Posterior cingulate gyrus (tissue), 11 donors: ENCODE measurements around the gene UMODL1.

Experiments used
- DNase-seq, 10 donors: peaks; one replicate each; pipeline versions ENCODE4 v3.0.0 to v3.0.0-alpha.2; 2020 to 2021; ENCODE audit warnings: mixed read lengths in 3 of 10
- intact Hi-C: fragments of 100-400 bp; cut with DNase I; formaldehyde crosslinking; loops from one replicate; pipeline ENCODE4 v1.15.1; 2023

Gene UMODL1, protein sequence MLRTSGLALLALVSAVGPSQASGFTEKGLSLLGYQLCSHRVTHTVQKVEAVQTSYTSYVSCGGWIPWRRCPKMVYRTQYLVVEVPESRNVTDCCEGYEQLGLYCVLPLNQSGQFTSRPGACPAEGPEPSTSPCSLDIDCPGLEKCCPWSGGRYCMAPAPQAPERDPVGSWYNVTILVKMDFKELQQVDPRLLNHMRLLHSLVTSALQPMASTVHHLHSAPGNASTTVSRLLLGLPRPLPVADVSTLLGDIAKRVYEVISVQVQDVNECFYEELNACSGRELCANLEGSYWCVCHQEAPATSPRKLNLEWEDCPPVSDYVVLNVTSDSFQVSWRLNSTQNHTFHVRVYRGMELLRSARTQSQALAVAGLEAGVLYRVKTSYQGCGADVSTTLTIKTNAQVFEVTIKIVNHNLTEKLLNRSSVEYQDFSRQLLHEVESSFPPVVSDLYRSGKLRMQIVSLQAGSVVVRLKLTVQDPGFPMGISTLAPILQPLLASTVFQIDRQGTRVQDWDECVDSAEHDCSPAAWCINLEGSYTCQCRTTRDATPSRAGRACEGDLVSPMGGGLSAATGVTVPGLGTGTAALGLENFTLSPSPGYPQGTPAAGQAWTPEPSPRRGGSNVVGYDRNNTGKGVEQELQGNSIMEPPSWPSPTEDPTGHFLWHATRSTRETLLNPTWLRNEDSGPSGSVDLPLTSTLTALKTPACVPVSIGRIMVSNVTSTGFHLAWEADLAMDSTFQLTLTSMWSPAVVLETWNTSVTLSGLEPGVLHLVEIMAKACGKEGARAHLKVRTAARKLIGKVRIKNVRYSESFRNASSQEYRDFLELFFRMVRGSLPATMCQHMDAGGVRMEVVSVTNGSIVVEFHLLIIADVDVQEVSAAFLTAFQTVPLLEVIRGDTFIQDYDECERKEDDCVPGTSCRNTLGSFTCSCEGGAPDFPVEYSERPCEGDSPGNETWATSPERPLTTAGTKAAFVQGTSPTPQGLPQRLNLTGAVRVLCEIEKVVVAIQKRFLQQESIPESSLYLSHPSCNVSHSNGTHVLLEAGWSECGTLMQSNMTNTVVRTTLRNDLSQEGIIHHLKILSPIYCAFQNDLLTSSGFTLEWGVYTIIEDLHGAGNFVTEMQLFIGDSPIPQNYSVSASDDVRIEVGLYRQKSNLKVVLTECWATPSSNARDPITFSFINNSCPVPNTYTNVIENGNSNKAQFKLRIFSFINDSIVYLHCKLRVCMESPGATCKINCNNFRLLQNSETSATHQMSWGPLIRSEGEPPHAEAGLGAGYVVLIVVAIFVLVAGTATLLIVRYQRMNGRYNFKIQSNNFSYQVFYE

DNA sequence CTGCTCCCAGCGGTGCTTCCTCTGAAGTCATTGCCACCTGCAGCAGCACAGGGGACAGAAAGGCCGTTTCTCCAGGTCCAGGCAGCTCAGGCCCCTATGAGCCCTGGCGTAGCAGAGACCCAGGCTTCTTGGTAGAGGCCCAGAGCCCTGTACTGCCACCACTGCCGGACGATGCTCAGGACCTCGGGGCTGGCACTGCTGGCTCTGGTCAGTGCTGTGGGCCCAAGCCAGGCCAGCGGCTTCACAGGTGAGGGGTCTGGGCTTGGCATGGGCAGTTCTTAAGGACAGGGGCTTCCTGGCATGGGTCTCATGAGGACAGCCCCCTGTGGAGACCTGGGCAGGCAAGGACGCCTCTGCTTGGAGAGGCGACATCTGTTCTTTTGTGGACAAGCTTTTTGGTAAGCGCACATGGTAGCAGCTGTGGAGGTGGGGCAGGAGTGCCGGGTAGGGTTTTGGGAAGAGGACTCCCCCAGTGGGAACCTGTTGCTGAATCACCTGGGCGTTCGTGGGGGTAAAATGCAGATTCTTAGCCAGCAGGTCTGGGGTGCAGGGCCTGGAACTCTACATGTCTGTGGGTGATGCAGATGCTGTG lies at the start of gene UMODL1:
UMODL1 (plus strand) TSS at position 172 of the 592 bp plus-strand sequence; CDS start at position 172, 0 bp downstream.
- peak in 2 of 10 donors; percentile 66 to 77 for DNase-seq
- intact Hi-C loops: no loop called here

DNA sequence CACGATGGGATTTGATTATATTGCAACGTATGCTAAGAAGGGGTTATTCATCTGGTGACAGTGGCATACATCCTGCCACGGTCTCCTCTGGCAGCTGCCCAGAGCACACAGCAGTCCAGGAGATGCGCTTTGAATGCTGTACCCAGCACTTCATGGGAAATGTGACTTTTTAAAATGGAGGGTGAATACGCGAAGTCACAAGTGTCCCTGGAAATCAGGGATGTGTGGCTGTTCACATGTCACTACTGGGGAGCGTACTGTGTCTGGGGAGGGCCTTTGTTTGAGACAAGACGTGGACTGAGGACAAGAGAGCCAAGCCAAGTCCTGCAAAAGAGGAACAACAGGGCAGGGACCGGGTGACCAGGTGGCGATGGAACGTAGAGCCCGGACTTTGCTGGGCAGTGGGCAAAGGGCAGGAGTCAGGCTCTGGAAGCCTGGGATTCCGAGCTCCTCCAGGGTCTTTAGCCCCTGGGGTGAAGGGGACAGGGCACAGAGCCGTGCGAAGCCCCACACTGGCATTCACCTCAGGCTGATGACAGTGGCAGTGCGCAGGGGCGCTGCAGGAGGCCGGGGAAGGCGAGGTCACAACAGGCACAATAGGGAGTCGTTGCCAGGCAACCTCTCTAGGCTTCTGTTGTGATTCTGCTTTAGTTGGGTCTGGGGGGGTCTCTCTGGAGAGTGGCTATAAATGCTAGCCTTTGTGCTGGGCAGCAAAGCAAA lies 49.6 kb upstream of the UMODL1 start:
- peak in 2 of 10 donors; percentile 28 to 80 for DNase-seq
- intact Hi-C loops: no loop called here

DNA sequence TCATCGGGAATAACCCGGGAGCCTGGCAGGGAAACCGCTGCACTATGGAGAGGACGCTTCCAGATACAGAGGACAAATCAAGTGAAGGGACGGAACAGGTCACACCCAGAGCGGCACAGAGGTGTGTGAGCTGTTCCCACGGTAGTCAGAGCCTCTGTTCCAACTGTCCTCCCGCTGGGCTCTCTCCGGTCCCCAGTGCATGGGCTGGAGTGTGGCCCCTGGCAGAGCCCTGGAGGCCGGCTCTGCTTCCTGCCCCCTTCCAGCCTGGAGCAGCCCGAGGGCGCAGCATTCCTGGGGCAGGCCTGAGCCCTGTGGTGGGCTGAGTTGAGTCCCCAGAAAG lies 49.1 kb upstream of the UMODL1 start:
- peak in 1 of 10 donors; percentile 65 for DNase-seq
- intact Hi-C loops: no loop called here

DNA sequence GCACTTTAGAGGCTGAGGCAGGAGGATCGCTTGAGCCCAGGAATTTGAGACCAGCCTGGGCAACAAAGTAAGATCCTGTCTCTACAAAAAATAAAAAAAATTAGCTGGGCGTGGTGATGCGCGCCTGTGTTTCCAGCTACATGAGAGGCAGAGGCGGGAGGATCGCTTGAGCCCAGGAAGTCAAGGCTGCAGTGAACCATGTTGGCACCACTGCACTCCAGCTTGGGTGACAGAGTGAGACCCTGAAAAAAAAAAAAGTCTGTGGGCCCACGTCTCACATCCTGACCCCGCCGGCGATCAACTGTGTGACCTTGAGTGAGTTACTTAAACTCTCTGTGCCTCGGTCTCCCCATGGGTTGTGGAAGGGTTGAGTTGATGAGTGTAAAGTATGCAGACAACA lies 48.2 kb upstream of the UMODL1 start:
- peak in 1 of 10 donors; percentile 46 for DNase-seq
- intact Hi-C loops: no loop called here

DNA sequence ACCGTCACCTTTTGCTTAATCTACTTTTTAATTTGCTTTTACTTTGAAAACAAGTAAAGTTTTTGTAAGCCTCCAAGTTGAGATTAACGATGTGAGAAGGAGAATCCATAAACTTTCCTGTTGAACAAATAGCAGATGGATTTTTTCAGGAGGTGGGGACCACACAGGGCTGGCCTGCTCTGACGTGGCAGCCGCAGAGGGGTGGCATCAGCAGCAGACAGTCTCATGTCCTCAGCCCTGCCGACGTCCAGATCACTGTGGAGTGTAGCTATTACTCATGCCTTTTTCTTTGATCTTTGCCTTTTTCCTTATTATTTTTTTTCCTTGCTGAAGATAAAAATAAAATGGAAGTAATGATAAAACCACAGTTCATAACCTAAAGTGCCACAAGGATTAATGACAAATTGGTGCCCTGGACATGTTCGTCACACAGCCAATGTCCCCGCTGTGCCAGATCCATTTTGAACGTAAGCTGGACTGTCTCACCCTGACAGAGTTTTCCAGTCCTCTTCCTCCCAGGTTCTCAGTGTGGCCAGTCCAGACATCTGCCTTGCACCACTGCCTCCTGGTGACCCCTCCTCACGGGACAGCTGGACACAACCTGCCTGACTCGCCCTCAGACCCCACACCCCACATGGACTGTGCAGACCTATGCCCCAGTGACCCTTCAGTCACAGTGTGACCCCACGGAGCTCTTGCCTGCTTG lies 45.6 kb upstream of the UMODL1 start:
- peak in 1 of 10 donors; percentile 13 for DNase-seq
- intact Hi-C loops: no loop called here

DNA sequence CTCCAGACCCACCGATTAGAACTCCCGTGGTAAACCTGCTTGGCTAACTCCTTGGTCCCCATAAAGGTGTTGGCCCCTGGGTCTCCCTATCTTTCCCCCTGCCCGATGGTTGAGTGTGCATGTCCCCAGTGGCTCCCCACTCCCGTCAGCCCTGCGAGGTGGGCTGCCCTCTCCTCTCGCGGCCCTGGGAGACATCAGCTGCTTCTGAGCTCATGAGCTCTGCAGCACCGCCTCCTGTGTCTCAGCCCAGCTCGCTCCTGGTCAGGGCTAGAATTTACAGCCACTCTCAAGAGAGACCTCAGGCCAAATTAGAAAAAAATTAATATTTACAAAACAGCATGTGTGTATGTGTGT lies 45.1 kb upstream of the UMODL1 start:
- DNase-seq: peak in 1 of 10 donors; percentile 81
- intact Hi-C loops: no loop called here

DNA sequence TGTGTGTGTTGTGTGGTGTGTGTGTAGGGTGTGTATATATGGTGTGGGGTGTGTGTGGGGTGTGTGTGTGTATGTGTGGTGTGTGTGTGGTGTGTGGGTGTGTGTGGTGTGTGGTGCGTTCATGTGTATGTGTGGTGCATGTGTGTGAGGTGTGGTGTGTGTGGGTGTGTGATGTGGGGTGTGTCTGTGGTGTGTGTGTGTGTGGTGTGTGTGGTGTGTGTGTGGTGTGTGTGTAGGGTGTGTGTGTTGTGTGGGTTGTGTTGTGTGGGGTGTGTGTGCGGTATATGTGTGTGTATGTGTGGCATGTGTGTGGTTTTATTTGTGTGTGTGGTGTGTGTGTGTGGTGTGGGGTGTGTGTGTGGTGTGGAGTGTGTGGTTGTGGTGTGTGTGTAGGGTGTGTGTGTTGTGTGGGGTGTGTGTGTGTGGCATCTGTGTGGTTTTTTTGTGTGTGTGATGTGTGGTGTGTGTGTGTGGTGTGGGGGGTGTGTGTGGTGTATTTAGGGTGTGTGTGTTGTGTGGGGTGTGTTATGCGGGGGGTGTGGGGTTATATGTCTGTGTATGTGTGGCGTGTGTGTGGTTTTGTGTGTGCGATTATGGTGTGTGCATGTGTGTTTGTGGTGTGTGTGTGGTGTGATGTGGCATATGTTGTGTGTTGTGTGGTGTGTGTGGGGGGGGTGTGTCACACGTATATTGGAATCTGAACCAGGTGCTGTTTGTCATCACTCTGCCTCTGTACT lies 43.9 kb upstream of the UMODL1 start:
- DNase-seq: peak in 2 of 10 donors; percentile 15 to 36
- intact Hi-C loops: no loop called here

DNA sequence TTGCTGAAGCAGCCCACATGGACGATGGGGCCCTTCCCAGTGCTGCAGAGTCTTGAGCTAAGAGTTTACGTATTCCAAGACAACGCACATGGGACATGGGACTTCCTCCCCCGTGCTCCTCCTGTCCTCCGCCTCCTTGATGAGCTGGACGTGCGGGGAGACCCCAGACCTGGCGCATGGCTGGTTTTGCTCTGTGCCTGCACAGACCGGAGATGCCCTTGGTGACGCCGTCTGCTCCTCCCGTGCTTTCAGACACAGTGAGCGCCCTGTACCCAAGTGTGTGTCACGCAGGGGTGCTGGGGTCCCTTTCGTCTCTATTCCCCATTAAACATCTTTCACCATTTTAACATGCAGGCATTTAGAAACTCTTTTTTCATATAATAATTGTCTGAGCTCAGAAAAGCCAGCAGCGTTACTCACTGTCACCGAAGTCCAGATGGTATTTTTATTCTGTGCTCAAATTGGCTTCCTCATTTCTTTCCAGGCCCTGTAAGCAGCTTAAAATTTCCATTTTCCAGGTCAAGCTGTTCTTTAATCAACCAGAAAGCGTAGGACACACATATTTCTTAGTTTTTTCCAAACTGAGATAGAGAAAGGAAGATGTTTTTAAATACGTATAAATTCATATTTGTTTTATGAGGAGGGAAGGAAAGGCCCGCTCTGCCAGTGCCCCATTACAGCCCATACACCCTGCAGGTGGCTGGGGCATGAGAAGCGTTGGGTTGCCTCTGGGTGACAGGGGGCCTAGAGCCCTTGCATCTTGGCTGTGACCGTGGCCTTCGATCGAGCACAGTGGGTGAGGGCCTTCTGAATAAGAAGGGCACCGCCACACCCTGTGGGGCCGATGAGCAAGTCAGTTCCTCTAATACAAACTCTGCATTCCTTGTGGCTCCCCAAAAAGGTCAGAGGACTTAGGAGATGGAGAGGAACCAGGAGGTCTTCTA lies 43.0 kb upstream of the UMODL1 start:
- intact Hi-C loops: no loop called here
- DNase-seq: peak in 7 of 10 donors; percentile 23 to 90 (median 54)

DNA sequence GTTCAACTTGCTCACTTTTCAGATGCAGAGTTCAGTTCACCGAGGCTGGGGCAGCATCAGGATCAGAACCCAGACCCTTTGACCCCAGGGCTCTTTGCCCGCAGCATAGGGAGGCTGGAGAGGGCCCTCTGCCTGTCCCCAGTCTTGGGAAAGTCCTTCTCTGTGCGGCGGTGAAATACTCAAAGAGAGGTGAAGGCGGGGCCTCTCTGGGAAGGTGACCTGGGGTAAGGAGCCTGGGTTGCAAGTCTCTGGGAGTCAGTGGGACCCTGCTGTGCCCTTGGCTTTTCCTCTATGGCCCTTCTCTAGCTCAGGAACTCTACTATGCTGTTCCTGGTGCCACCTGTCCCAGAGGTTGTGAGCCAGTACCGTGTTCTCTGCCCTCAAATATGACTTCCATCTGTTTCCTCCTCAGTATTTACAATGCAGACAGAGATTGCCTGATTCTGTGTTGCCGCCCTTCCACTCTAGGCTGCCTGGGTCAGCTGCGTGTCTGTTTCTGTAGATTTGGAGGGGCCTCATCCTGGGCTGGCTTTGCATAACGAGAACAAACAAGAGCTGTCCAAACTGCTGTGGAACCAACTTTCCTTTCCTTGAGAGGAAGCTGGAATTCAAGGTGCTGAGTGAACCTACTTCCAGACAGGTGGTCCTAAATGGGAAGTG lies 42.2 kb upstream of the UMODL1 start:
- peak in 2 of 10 donors; percentile 38 to 49 for DNase-seq
- intact Hi-C loops: no loop called here

DNA sequence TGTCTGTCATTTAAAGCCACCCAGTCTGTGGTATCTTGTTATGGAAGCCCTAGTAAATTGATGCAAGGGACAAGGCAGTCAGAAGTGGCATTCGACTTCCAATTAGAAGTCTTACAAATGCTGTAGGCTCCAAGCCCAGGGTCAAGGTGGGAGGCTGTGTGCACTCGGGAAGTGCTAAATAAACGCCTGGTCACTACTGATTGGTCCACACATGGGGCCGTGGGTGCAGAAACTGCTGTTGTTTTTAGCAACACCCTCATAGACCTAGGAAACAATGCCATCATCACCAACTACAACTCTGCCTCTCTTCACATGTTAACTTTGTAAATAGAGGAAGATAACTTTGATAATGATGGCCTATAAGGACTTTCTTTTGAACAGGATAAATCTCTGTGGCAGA lies 40.8 kb upstream of the UMODL1 start:
- intact Hi-C loops: no loop called here
- DNase-seq: peak in 2 of 10 donors; percentile 5 to 18

DNA sequence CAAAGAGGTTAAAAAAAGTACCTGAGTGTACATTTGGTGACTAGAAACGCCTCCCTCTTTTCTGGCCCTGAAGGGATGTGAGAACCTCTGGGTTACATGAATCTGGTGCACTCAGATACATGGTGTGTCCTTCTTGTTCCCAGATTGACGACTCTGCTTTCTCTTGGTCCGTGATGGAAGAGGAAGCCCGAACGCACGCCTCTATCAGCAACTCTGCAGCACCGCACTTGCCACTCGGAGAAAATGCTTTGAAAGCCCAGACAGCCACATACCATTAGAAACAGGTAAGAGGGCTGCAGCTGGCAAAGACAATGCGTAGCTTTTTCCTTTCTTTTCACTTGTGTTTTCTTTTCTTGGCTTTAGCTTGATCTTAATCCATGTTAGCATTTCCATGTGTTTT lies 39.9 kb upstream of the UMODL1 start:
- peak in 2 of 10 donors; percentile 9 to 32 for DNase-seq
- intact Hi-C loops: no loop called here

DNA sequence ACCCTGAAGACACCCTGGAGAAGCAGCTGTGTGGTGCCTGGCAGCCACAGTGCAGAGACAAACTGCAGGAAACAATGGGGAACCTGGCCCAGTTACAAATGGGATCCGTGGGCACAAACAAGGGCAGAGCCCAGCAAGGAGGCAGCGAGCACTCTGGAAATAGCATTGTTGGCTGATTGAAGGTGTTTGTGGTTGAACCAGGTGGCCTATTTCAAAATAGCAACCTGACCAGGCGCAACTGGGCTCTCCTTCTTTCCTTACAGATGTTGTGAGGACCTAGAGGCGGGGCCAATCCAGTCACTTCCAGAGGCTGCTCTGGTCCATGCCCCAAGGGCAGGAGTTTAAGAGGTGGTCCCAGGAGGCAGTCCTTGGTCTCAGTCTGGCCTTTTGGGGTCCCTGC lies 39.3 kb upstream of the UMODL1 start:
- intact Hi-C loops: no loop called here
- peak in 2 of 10 donors; percentile 51 to 72 for DNase-seq

DNA sequence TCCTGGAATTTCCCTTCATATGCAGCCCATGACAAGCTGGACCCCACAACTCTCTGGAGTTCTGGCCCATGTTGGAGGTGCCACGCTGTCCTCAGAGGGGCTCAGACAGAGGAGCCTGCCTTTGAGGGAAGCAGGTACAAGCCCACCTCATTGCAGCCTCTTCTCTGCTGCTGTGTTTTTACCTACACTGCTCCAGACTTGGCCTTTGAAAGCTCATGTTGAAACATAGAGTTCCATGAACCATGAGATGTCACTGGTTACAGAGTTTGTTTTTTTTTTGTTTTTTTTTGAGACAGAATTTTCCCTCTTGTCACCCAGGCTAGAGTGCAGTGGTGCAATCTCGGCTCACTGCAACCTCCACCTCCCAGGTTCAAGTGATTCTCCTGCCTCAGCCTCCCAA lies 38.9 kb upstream of the UMODL1 start:
- intact Hi-C loops: no loop called here
- peak in 1 of 10 donors; percentile 61 for DNase-seq

DNA sequence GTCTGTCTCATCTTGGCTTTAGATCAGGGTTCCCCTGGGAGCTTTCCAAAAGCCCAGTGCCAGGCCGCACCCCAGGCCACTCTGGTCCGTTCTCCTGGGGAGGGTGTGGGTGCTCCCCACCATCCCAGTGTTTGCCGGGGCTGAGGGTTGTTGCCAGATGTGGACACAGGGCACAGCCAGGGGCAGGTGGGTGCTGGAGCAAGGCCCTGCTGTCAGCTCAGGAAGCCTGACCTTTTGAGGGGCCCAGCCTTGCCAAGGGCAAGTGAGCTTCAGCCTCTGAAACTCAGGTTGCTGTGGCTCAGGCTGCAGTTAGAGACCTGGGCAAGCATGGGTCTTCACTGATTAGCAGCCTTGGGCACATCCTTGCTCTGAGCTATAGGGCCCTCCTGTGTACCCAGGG lies 38.1 kb upstream of the UMODL1 start:
- intact Hi-C loops: no loop called here
- DNase-seq: peak in 3 of 10 donors; percentile 0 to 75 (median 70)

DNA sequence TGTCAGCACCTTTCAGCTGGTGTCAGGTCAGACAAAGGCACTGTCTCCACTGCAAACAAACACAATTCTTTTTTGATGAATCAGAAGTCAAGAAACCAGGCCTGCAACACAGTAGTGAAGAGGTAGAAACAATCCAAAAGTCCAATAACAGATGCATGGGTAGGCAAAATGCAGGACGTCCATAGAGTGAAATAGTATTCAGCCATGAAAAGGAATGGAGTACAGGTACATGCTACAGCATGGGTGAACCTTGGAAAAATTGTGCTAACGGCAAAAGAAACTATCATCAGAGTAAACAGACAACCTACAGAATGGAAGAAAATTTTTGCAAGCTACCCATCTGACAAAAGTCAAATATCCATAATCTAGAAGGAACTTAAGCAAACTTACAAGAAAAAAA lies 34.8 kb upstream of the UMODL1 start:
- intact Hi-C loops: no loop called here
- no peak for DNase-seq

DNA sequence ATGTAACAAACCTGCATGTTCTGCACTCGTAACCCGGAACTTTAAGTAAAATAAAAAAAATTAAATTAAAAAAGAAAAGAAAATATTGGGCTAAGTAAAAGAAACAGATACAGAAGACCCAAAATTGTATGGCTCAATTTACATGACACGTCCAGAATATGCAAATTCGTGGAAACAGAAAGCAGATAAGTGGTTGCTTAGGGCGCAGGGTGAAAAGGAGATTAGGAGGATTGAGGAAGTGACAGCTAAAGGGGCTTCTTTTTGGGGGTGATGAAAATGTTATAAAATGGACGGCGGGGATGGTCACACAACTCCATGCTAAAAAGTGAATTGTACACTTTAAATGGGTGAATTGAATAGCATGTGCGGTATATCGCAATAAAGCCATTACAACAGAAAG lies 33.6 kb upstream of the UMODL1 start:
- no peak for DNase-seq

DNA sequence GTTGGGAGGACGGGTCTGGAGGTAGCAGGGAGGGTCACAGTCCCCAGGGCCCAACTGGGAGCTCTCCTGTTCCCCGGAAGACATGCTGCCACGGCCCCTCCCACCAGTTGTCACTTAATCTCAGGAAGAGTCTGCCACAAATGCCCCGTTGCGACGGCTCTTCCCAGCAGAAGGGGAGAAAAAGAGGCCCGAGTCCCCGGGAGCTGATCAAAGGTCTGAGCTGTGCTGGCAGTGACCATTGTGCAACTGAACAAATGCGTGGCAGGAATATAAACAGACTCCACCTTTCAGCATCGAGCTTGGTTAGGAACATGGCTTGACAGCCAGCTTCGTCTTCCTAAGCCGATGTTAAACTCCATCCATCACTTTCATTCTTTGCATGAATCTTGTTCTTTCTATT lies 33.2 kb upstream of the UMODL1 start:
- intact Hi-C loops: no loop called here
- peak in 2 of 10 donors; percentile 35 to 55 for DNase-seq

More for the DNA sequence above, 33.6 kb upstream of the UMODL1 start:
- intact Hi-C loops: no loop called here
